Daoy (cell line): ENCODE results near the gene MKRN2OS. TPM values are rescaled to one million over a fixed set of nuclear protein-coding genes. Genes with fewer than 3 reads are reported as not detected.

Source experiments
- DNase-seq: peaks from one replicate; pipeline ENCODE4 v3.0.0-alpha.2; 2015; ENCODE audit warnings: low read depth
- total RNA-seq: library from RNA; depleted of rRNA; stranded (reverse); fragments of >200 nt; shearing (Covaris generic); gene quantifications from 2 replicates; pipeline ENCODE4 v1.2.3, GENCODE V29; 2014; rRNA removed

Gene MKRN2OS
- total RNA-seq, 1 experiment from 2014 or later, result not detected

DNA sequence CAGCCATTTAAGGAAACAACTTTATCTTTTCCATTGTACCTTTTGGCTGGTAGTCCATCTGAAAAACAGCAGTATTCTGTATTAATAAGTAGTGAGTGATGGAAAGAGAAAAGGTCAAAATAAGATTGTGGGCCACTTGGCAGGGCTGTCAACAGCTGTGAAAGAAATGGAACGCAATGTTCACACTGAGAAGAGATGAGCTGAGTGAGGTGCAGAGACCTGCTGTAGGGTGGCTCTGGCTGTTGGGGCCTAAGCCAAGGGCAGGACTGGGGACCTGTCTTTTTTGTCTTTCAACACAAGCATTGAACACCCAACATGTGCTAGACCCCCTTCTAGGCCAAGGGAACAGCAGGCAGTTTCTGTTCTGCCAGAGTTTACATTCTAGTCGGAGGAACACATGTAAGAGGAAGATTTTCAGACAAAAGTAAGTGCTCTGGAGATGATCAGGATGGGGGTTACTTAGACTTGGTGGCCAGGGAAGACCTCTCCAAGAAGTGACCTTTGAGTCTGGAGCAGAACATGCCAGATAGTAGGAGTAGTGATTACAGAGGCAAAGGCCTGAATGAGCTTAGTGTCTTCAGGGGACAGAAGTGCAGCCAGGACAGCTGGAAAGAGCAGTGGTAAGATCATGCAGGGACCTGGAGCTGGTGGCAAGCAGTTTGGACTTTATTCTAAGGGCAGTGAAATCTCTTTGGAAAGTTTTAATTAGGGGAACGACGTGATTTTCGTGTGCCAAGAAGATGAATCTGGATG is 31.4 kb downstream of the MKRN2OS start:
- DNase-seq, result no peak

DNA sequence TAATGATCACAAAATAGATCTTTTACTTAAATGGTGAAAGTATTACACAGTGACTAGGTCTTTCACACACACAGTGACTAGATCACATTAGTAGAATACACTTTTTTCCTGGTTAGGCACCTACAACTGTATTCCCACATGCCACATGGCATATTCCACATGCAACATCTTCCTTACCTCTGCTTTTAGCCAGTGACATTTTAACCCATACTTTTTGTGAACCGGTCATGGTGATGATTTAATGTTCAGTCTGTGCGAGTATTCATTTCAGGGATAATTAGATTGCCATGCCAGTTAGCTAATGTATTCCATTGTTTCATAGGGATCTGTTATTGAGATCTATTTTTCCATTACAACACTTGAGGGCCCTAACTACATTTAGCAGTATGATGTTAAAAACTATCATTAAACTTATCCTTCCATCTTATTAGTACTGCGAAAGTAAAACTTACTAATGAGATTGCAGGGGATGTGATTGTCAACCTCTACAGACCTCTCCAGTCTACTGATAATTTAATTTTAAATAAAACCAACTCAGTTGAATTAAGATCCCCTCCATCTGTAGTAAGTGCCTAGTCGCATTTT is 32.7 kb downstream of the MKRN2OS start:
- DNase-seq, result no peak

- DNase-seq, result no peak
These were observed 35.8 kb downstream of the MKRN2OS start for GRCh38 chr3:12509466-12509865.

GRCh38 chr3:12508291-12508700 is 37.0 kb downstream of the MKRN2OS start:
- peak; percentile 92 for DNase-seq

- DNase-seq, result peak; percentile 78
These were observed 37.6 kb downstream of the MKRN2OS start for GRCh38 chr3:12507591-12508281.

- no peak for DNase-seq
These were observed 39.0 kb downstream of the MKRN2OS start for GRCh38 chr3:12506201-12506709.

DNA sequence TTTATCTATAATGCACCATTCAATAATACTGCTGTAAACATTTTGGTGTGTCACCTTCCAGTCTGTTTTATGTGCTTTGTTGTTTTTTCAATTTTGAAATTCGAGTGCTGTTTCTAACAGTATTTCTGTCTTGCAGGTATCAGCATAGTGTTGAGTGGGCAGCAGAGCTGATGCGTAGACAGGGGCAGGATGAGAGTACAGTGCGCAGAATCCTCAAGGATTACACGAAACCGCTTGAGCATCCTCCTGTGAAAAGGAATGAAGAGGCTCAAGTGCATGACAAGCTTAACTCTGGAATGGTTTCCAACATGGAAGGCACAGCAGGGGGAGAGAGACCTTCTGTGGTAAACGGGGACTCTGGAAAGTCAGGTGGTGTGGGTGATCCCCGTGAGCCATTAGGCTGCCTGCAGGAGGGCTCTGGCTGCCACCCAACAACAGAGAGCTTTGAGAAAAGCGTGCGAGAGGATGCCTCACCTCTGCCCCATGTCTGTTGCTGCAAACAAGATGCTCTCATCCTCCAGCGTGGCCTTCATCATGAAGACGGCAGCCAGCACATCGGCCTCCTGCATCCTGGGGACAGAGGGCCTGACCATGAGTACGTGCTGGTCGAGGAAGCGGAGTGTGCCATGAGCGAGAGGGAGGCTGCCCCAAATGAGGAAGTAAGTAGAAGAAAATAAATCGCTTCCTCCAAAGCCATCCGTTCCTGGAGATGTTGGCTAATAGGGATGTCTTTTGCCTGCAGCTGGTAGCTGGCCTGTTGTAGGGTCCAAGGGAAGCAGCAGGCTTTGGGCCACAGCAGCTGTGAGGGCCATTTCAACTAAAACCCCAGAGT is 42.0 kb downstream of the MKRN2OS start:
- DNase-seq, result no peak

GRCh38 chr3:12501360-12502020 is 43.8 kb downstream of the MKRN2OS start:
- DNase-seq, result no peak

DNA sequence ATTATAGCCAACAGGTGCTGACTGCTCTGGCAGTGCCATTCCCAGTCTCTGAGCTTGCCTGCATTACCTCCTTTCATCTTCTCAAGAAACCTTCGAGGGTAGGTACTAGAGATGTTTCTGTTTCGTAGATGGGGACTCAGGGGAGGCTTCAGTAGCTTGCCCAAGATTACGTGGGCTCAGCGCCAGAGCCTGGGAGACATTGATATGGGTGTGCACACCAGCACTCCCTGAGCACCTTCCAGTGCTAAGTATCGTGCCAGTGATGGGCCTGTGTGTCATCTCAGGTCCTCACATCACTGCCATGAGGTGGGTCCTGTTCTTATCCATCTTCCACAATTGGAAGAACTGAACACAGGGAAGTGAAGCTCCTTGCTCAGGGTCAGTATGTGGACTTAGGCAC is 45.8 kb downstream of the MKRN2OS start:
- no peak for DNase-seq

DNA sequence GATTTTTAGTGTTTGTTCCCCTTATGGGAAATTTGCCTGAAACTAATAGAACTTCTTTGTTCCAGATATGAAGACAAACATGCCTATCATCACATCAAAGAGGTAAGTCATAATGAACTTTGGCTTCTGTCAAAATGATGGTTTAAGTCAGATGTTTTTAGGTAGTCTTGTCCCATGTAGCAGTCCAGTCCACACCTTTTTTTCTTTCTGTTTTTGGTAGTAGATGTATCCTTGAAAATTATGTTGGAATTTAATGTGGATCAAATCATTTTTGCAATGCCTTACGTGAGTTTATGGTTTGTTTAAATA is 48.9 kb downstream of the MKRN2OS start:
- no peak for DNase-seq

DNA sequence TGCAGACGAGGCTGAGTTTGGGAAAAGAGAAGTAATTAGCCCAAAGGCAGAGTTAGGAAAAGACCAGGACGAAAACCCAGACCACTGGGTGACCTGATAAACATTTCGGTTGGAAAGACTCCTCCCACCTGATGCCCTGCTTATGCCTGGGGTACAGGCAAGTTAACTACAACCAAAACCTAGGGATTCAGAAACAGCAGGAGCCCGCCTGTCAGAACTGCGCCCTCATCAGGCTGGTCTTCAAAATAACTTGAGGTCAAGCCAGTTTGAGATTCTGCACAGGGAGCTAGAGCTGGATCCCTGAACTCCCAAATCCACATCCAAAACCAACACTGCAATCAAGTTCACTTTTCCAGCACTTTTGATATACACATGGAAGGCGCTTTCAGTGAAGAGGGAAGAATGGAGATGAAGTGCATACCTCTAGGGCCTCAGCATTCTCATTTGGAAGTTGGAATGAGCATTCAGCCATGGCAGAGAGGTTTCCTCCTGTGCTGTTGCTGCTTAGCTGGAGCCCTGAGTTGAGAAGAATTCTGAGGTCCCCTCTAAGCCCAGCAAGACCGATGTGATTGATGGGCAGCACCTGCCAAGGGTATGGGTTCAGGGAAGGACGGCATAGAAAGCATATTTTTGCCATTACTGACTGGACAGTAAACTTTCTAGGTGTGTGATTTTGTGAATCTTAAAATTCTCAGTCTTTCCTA is 49.4 kb downstream of the MKRN2OS start:
- DNase-seq, result no peak

- DNase-seq, result no peak
These were observed 54.8 kb downstream of the MKRN2OS start for GRCh38 chr3:12490547-12490946.

DNA sequence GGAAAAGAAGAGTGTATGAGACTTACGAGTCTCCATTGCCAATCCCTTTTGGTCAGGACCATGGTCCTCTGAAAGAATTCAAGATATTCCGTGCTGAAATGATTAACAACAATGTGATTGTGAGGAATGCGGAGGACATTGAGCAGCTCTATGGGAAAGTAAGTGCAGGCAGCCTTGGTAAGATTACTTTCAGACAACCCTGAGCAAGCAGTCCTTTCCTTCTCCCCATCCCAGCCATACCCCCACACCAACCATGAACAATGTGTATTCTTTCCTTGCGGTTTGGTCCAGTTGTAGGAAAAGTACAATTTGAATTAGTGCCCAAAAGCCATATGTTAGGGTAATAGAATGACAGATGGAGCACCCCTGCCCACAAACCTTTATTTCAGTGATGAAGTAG is 55.5 kb downstream of the MKRN2OS start:
- no peak for DNase-seq

Other genes starting within 250 kb of the MKRN2OS start
- gene TSEN2, start 61.0 kb downstream of the MKRN2OS start, total RNA-seq, result 20.3 and 22.2 TPM in 2 replicates
- gene MKRN2, start 11.6 kb upstream of the MKRN2OS start, total RNA-seq, result 40.2 and 43.2 TPM in 2 replicates
- 56.3 and 59.0 TPM in 2 replicates for gene RAF1, start 118.6 kb upstream of the MKRN2OS start, total RNA-seq
- gene TMEM40, start 213.8 kb upstream of the MKRN2OS start, total RNA-seq, result not detected in 2 replicates